Umbilical cord (tissue), 2 donors: ENCODE measurements around the gene MTARC1. TPM values are rescaled to one million over a fixed set of nuclear protein-coding genes. Genes with fewer than 3 reads are reported as not detected.
A peak's percentile ranks its signal among the peaks of the same experiment; 100 is the strongest.

ENCODE experiments used
- DNase-seq: peaks from one replicate; pipeline ENCODE4 v3.0.0-alpha.2; 2015; ENCODE audit warnings: low spot score
- total RNA-seq: library from RNA; depleted of rRNA; stranded (reverse); fragments of >200 nt; gene quantifications from one replicate; pipeline ENCODE4 v1.2.3, GENCODE V29; 2014; ENCODE audit warnings: low replicate concordance; ENCODE audit not compliant: insufficient read depth

The MTARC1 gene
- total RNA-seq, result 7.7 TPM

DNA sequence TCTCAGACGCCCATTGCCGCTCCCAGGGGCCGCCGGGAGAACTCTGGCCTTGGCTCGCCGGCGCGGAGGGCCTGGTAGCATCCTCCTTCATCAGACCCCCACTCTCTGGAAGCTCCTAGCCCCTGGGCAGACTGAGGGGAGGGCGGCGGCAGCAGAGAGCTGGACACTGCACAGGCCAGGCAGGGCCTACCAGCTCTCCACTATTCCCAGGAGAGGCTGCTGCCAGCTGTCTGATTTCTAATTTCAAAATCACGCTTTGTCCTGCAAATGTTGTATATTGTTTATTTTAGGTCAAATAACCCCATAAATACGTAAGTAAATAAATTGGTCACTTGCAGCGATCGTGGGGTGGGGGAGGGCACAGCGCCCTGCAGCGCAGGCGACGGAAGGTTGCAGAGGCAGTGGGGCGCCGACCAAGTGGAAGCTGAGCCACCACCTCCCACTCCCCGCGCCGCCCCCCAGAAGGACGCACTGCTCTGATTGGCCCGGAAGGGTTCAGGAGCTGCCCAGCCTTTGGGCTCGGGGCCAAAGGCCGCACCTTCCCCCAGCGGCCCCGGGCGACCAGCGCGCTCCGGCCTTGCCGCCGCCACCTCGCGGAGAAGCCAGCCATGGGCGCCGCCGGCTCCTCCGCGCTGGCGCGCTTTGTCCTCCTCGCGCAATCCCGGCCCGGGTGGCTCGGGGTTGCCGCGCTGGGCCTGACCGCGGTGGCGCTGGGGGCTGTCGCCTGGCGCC, at the start of gene MTARC1:
Gene MTARC1, plus strand, starts transcription at position 577 of the 732 bp plus-strand sequence. Its CDS starts 32 bp downstream, at position 609.
- DNase-seq, result peak; percentile 61

DNA sequence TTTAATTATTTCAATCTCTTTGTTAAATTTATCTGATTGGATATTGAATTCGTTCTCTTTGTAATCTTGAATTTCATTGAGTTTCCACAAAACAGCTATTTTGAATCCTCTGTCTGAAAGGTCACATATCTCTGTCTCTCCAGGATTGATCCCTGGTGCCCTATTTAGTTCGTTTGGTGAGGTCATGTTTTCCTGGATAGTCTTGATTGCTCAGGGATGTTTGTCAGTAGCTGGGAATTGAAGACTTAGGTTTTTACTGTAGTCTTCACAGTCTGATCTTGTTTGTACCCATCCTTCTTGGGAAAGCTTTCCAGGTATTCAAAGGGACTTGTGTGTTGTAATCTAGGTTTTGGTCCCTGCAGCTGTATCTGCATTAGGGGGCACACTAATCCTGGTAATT, 45.4 kb upstream of the MTARC1 start:
- no peak for DNase-seq

DNA sequence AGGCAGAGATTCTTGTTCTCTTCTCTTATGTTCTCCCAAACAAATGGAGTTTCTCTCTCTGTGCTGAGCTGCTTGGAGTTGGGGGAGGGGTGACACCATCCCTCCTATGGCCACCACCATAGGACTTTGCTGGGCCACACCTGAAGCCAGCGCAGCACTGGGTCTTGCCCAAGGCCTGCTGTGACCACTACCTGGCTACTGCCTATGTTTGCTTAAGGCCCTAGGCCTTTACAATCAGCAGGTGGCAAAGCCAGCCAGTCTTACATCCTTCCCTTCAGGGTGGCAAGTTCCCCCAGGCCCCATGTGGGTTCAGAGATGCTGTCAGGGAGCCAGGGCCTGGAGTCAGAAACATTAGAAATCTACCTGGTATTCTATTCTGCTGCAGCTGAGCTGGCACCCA, 44.9 kb upstream of the MTARC1 start:
- DNase-seq, result no peak

DNA sequence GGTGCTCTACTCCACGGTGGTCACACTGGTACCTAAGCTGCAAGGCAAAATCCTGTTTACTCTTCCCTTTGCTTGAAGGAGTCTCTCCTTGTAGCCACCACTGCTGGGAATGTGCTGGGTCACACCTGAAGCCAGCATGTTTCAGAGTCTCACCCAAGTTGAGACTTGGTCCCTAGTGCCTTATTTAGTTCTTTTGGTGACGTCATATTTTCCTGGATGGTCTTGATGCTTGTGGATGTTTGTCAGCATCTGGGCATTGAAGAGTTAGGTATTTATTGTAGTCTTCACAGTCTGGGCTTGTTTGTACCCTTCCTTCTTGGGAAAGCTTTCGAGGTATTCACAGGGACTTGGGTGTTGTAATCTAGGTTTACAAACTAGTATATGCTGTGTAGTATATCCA, 44.2 kb upstream of the MTARC1 start:
- no peak for DNase-seq

DNA sequence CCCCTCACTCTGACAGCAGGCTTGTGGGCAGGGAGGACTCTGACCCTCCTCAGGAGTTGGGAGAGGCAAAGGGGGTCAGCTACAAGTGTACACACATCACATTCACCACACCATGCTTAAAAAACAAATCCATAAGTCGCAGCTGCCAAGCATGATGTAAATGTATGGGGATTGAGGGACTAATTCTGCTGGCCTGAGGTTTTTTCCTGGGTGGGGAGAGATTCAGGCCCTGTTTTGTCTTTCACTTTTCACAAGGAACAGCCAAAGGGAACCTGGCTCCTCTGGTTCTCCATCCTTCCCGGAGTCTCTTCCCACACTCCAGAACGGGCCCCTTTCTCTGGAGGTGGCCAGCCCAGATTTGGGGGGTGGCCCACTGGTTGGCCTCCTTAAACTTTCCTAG, 39.9 kb upstream of the MTARC1 start:
- no peak for DNase-seq

DNA sequence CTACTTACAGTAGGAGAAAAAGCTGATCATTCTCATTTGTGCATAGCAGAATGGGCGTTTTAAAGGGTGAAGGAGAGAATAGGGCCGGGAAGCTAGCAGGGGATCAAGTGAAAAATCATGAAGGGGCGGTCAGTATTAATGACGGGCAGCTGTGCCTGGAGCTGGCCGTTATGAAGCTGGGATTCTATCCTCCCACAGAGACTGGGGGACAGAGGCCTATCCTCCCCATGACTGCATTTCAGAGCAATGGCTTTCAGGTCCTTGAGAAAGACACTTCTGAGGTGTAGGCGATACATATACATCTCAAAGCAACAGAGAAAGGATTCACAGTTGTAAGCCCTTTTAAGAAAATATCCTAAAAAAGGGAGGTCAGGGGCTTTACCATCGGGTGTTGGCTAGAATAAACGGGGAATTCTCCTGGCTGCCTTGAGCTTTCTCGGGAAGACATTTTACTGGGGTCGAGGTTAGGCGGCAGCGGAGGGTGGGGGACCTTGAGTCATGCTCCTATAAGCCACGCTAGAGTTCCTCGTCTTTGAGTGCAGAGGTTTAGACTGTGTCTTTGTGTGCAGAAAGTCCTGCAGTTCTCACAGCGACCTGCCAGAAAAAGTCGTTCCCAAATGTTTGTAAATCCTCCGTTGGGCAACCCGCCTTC, 39.1 kb upstream of the MTARC1 start:
- DNase-seq, result no peak

DNA sequence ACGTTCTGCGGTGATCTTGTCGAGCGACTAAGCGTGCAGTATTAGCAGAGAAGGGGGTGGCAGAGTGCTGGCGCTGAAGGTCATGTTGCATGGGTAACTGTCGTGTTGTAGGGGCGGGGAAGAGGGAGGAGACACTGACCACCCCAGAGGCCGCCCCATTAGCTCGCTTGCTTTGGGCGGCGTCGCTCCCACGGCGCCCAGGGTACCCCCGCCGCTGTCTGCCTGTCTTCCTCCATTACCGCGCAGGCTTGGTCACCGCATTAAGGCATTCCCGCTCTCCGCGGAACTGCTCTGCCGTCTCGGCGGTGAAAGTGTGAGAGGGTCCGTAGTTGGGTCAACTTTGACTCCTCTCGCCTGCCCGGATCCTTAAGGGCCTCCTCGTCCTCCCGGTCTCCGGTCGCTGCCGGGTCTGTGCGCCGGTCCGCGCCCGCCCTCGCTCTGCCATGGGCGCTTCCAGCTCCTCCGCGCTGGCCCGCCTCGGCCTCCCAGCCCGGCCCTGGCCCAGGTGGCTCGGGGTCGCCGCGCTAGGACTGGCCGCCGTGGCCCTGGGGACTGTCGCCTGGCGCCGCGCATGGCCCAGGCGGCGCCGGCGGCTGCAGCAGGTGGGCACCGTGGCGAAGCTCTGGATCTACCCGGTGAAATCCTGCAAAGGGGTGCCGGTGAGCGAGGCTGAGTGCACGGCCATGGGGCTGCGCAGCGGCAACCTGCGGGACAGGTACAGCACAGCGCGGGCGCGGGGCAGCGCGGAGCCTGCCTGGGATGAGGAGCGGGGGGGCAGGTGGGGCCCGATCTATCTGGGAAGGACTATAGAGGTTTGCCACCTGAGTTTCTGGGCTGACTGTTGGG, 38.4 kb upstream of the MTARC1 start, which contains the start of gene MTARC2:
Gene MTARC2, plus strand, starts transcription at position 234 of the 846 bp plus-strand sequence. Its CDS starts 210 bp downstream, at position 444.
- peak; percentile 88 for DNase-seq

DNA sequence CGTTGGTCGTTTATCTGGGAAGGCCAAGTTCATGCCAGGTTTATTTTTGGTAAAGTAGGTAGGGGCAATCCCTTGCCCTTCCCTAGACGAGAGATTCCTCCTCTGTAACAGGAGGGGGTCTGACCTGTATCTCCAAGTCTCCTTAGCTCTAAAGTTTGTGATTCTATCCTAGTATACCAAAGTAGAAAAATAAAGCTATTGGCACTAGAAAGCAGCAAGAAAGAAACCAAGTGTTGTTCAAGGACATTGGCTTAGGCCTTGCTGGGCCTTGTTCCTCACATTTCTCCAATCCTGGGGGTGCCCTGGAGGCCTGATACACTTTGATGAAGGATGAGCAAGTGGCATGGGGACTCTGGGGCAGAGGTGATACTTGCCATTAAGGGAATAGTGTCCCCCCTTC, 37.8 kb upstream of the MTARC1 start:
- no peak for DNase-seq

DNA sequence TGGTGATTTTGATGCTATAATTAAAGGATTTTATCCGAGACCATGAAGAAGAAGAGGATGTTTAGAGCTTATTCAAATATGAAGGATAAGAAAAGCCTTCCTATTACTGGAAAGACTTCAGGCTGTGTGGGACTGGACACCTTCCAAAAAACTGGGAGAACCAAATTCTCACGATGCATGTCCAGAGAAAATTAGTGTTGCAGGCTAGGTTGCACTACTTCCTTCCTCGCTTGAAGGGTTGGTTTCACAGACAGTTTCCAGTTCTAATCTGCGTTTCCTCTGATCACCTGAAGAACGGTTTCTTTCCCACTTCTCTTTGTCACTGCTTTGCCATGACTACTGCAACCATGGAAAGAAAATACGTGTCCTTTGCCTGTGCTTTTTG, 36.6 kb upstream of the MTARC1 start:
- DNase-seq, result no peak

DNA sequence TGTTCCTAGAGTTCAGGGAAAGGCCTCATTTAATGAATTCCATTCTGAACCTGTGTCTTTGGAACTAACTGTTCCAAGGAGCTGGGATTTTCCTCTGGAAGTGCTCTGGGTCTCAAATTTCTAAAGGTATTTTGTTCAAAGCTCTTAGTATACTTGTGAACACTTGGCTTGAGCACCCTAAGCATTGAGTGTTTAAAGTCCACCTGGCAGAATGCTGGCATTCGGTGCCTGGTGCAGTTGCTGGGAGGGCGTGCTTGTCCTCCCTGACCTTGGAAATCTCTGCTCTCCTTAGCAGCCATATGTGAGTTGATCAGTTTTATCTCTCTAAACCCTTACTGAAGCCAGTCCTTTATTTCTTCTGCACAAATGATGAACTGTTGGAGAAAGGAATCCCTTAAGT, 35.6 kb upstream of the MTARC1 start:
- DNase-seq, result no peak

DNA sequence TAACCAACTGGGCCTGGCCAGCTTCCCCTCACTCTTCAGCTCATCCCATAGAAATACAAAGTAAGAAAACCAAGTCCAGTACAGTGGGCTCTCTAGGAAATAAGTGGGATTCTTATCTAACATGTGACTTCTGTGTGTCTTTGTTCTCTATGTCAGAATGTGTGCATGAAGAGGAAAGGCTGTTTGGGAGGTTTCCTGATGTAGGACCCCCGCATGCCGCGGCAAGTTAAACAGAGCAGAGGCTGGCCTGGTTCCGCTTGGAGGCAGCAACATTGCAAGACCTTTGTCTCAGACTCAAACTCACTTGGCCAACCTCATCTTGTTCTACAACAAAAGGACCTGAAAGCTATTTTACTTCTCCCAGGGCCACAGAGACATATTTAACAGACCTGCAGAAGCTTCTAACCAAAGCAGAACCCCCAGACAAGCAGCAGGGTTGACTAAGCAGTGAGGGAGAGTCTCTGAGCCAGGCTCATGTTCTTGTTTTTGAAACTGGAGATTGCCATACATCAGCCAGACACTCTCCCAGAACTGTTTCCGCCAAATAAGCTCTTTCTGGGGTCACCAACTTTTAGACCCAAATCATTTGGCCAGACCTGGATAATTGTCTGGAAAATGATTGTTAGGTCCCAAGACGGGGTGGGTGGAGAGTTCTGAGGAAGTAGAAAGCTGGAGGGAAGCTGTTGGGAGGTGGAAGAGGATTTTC, 32.3 kb upstream of the MTARC1 start:
- no peak for DNase-seq

DNA sequence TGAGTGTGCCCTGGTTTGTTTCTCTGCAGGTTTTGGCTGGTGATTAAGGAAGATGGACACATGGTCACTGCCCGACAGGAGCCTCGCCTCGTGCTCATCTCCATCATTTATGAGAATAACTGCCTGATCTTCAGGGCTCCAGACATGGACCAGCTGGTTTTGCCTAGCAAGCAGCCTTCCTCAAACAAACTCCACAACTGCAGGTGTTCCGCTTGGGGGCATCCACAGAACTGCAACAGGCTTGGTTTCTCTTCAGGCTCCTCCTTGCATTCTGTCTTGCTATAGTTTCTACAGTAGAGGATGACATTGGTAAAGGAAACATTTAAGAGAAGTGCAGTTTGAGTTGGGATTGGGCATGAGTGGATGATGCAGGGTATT, 31.8 kb upstream of the MTARC1 start:
- no peak for DNase-seq

DNA sequence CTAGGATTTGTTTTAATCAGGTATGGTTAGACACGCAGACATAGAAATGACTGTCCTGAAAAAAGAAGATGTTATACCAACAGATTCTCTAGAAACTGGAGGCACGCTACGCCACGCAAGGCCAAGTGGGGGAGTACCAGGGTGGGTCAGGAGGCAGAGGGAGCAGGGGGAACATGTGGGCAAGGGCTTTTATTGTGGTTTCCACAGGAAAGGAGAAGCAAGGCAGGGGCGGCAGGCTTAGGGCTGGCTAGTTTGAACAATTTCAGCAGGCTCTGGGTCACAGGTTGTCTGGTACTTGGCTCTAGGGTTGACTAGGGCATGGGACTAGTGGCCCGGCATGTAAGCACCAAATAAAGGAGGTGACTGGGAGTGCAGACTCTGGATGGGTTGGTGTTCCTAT, 31.4 kb upstream of the MTARC1 start:
- DNase-seq, result no peak

DNA sequence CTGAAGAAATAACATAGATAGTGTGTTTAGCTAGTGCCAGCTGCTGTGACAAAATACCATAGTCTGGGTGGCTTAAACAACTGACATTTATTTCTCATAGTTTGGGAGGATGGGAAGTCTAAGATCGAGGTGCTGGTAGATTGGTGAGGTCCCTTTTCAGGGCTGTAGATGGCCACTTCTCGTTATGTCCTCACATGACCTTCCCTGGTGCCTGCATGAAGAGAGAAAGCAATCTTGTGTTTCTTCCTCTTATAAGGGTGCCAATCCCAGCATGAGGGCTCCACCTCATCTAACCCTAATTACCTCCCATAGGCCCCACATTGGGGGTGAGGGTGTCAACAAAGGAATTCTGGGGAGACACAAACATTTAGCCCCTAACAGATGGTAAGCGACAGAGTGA, 29.3 kb upstream of the MTARC1 start:
- DNase-seq, result no peak

DNA sequence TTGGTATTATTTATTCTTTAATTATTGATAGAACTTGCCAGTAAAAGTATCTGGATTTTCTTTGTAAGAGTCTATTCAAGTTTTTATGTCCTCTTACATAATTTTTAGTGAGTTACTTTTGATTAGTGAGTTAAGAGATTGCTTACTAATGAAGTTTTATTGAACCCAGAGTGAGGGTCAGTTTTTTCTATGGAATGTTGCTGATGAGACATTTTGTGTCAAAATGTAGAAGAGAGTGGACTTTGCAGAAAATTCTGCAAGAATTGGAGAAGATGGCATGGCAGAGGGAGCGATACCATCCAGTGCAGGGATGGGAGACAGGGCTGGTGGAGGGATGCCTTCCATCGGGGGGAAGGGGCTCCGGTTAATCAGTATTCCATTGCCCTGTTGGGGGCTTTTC, 27.6 kb upstream of the MTARC1 start:
- DNase-seq, result no peak

DNA sequence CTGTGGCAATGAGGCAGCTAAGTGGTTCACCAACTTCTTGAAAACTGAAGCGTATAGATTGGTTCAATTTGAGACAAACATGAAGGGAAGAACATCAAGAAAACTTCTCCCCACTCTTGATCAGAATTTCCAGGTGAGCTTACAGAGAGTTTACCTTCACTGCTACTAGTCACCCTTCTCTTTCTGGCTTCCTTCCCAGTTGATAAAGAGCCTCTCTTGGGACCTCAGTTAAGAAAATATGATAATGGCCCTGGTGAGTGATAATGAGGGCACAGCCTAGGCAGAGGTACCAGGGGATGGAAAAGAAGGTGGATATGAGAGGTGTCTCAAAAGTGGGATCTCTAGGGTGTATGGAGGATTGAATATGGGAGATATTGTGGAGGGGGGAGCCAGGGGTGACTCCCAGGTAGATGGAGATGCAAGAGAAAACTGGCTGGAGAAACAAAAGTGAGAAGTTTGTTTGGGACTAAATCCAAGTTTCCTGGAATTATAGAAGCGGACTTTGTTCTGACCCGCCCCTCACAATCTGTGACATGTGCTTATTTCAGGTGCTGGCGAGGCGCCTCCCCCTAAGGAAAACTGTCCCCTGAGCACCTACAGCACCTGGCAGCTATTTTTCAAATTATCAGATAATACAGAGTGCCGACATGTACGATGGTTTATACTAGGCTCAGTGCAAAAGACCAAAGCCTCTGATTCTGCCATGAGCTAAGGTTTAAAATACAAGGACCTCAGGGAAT, 24.9 kb upstream of the MTARC1 start:
- DNase-seq, result no peak

DNA sequence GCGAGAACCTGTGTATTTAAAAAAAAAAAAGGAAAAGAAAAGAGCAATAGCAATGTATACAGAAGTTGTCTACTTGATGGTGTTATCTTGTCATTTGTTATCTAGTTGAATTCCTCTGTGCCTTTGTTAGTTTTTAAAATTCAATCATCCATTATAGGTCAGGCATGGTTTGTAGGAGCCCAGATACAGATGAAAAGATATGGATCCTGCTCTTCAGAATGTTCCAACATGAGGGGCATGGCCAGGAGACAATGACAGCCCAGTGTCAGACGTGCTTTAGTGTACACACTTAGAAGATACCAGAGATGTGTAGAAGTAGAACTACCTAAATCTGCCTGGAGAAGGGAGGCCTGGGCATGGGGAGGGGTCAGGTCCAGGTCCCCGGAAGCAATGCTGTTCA, 22.0 kb upstream of the MTARC1 start:
- DNase-seq, result no peak

DNA sequence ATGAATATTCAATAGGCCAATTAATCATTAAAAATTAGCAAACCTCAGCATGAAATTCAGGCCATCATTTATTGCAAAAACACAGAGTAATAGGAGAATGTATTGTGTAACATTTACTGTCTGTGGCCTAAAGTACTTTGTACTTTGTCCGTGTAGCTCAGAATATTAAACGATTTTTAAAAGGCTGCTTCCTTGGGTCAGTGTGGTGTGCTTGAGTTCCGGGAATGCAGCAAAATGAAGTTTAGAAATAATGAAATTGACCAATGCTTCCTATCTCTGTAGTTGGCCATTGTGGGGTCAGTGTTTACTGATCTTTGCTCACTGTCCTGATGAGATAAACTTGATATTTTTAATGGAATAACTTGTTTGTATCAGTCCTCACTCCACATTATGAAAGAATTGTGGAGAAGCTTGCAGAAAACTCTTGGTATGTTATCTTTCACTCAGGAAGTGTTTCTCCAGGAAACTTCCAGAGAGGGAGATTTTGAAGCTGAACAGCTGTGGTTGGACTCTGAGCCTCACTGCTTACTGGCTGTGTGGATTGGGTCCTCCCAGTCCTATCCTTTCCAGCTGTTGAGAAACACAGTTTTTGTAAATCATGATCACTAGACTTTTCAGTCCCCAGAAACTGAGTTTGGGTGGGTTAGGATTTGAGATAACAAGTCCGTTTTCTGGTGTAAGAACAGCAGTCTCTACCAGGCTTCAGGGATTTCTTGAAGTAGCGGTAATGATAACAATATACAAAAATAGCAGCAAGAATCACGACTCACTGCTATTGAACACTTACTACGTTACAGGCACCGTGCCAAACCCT, 19.2 kb upstream of the MTARC1 start:
- DNase-seq, result peak; percentile 81

DNA sequence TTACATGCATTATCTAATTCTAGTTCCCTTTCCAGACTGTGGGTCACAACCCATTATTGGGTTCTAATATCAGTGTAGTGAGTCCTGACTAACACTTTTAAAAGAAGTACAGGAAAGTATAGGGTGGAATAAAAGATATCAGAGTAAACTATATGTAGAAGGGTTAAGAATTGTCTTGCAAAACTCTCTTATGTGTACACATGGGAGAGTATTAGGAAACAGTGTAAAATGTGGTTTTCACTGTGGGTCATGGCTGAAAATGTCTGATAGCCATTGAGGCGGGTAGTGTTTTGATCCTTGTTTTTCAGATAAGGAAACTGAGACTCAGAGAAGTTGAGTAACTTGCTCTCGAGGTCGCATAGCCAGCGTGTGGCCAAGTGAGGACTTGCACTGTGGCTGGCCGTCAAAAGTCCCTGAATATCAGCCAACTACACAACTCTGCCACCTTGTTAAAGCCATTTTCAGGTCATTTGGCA, 18.5 kb upstream of the MTARC1 start:
- DNase-seq, result no peak

DNA sequence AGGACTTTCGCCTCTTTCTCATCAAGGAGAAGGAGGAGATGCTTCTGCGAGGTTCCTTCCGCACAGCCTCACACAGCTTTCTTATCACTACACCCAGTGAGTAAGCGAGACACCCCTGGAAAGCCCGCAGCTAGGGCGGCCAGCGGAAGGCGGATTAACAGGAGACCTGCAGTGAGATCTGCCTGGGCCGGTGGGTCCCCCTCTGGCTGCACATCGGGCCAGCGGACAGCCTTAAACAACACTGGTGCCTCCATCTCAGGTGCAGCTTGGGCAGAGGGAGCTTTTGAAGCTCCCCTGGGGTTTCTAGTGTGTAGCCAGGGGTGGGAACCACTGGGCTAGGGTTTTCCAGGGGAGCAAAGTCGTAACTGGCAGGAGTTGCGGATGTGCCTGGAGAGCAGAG, 17.5 kb upstream of the MTARC1 start:
- no peak for DNase-seq
